OCI-LY7 (cell line): ENCODE results near the gene ABCG2. TPM values are rescaled to one million over a fixed set of nuclear protein-coding genes. Genes with fewer than 3 reads are reported as not detected.

Source experiments
- BruUV-seq: library from RNA; stranded (reverse); fragments of 400-500 nt; replicated peaks from 2 replicates; lab custom pipeline; 2021; lab: Mats Ljungman, UMichigan
- CTCF ChIA-PET: fragments of 300-600 bp; sonication (Branson Sonifier 250); formaldehyde crosslinking; loops from one replicate; lab custom pipeline; 2022; ENCODE audit warnings: antibody characterized with exemption; ENCODE audit not compliant: unreplicated experiment; lab: Charles Lee
- POLR2A ChIA-PET: fragments of 300-600 bp; sonication (Branson Sonifier 250); formaldehyde crosslinking; loops from one replicate; lab custom pipeline; 2022; ENCODE audit warnings: antibody characterized with exemption; lab: Charles Lee
- DNase-seq: peaks from one replicate; pipeline ENCODE4 v3.0.0-alpha.2; 2015; ENCODE audit warnings: low spot score
- H2AFZ ChIP-seq: fragments of 200-600 bp; sonication (generic), shearing (Covaris generic); 2 replicates; pipeline ENCODE4 v1.6.1; 2014; ENCODE audit warnings: mild to moderate bottlenecking, antibody characterized with exemption, low read length, moderate library complexity
- H3K27ac ChIP-seq: fragments of 200-600 bp; sonication (generic); 2 replicates; pipeline ENCODE4 v1.5.1; 2014; ENCODE audit warnings: mixed run types, low read depth, mild to moderate bottlenecking, moderate library complexity, low read length, inconsistent platforms; ENCODE audit not compliant: poor library complexity, severe bottlenecking
- H3K36me3 ChIP-seq: fragments of 200-600 bp; sonication (generic); 2 replicates; pipeline ENCODE4 v1.6.1; 2014; ENCODE audit warnings: mild to moderate bottlenecking, antibody characterized with exemption, low read length, moderate library complexity, mixed read lengths; ENCODE audit not compliant: insufficient read depth
- H3K4me1 ChIP-seq: fragments of 200-600 bp; sonication (generic); 2 replicates; pipeline ENCODE4 v1.5.1; 2014; ENCODE audit warnings: mild to moderate bottlenecking, low read length; ENCODE audit not compliant: insufficient read depth, poor library complexity, severe bottlenecking
- H3K4me2 ChIP-seq: fragments of 200-600 bp; sonication (generic); 2 replicates; pipeline ENCODE4 v1.6.1; 2014; ENCODE audit warnings: mild to moderate bottlenecking, low read length
- H3K4me3 ChIP-seq: fragments of 200-600 bp; sonication (generic); 2 replicates; pipeline ENCODE4 v1.5.1; 2014; ENCODE audit warnings: mild to moderate bottlenecking, low read depth, low read length; ENCODE audit not compliant: poor library complexity, severe bottlenecking
- H3K79me2 ChIP-seq: fragments of 200-600 bp; sonication (generic); 2 replicates; pipeline ENCODE4 v1.6.1; 2016; ENCODE audit warnings: low read depth, mild to moderate bottlenecking, low read length, moderate library complexity, mixed read lengths; ENCODE audit not compliant: insufficient read depth
- H3K9me2 ChIP-seq: fragments of 200-600 bp; sonication (generic); 2 replicates; pipeline ENCODE4 v1.6.1; 2016; ENCODE audit warnings: mild to moderate bottlenecking, low read length, mixed read lengths; ENCODE audit not compliant: insufficient read depth
- H3K9me3 ChIP-seq: fragments of 200-600 bp; sonication (generic); 2 replicates; pipeline ENCODE4 v1.6.1; 2014; ENCODE audit warnings: mild to moderate bottlenecking, mixed run types, low read length, mixed read lengths
- H4K20me1 ChIP-seq: fragments of 200-600 bp; sonication (generic); 2 replicates; pipeline ENCODE4 v1.6.1; 2014; ENCODE audit warnings: mild to moderate bottlenecking, antibody characterized with exemption, low read length, moderate library complexity, mixed read lengths; ENCODE audit not compliant: insufficient read depth
- CTCF ChIP-seq: fragments of 200-600 bp; sonication (generic); conservative IDR thresholded peaks from 2 replicates; pipeline ENCODE4 v1.5.1; 2014; ENCODE audit warnings: mild to moderate bottlenecking, antibody characterized with exemption, low read length, moderate library complexity, mixed read lengths
- EZH2phosphoT487 ChIP-seq: fragments of 200-600 bp; sonication (generic); IDR thresholded peaks from 2 replicates; pipeline ENCODE4 v1.6.1; 2018; ENCODE audit warnings: low read depth, borderline replicate concordance, mild to moderate bottlenecking, mixed run types, antibody characterized with exemption, low read length, moderate library complexity, mixed read lengths
- intact Hi-C: fragments of 100-400 bp; cut with micrococcal nuclease; formaldehyde crosslinking; loops from one replicate; pipeline ENCODE4 v1.10.0; 2022; ENCODE audit not compliant: unreplicated experiment
- total RNA-seq, 2 experiments: library from RNA; depleted of rRNA in 1 of 2; stranded (reverse); fragments of >200 nt in 1 of 2; shearing (Covaris generic) in 1 of 2; gene quantifications; 2 replicates each; pipeline ENCODE4 v1.2.3, GENCODE V29; 2014 to 2022

The ABCG2 gene
- total RNA-seq, 2 experiments from 2014 or later, result not detected

- H3K9me3 ChIP-seq, result no peaks in the 10 kb centered on the region
- no peaks in the 10 kb centered on the region for H3K36me3 ChIP-seq
- no peak for DNase-seq
- no peaks in the 10 kb centered on the region for H3K9me2 ChIP-seq
- no peaks in the 10 kb centered on the region for H3K79me2 ChIP-seq
- ChIA-PET CTCF (no interaction called here), POLR2A (interaction anchor here (0.6 kb wide), 1 partner anchor 9 kb away, joined by 3 read pairs; no protein-coding TSS in a partner anchor)
- TF ChIP-seq CTCF, result no peak
- no peak for TF ChIP-seq EZH2phosphoT487
- H4K20me1 ChIP-seq, result no peaks in the 10 kb centered on the region
- H2AFZ ChIP-seq, result no peak overlapping the region
- H3K4me2 ChIP-seq, result no peak overlapping the region
- no peaks in the 10 kb centered on the region for H3K4me1 ChIP-seq
- intact Hi-C loops, result no loop called here
- no TSS peak for BruUV-seq
- no peak overlapping the region for H3K27ac ChIP-seq
- H3K4me3 ChIP-seq, result no peak overlapping the region
These were observed 113.4 kb downstream of the ABCG2 start for GRCh38 chr4:88045021-88045420.

GRCh38 chr4:88043586-88044340 lies 114.7 kb downstream of the ABCG2 start:
- no TSS peak for BruUV-seq
- H4K20me1 ChIP-seq, result no peaks in the 10 kb centered on the region
- no peak for DNase-seq
- no peaks in the 10 kb centered on the region for H3K79me2 ChIP-seq
- no peaks in the 10 kb centered on the region for H3K9me3 ChIP-seq
- no peak overlapping the region for H3K4me3 ChIP-seq
- TF ChIP-seq CTCF, result no peak
- TF ChIP-seq EZH2phosphoT487, result no peak
- CTCF ChIA-PET, result no interaction called here
- POLR2A ChIA-PET, result interaction anchor here (0.6 to 1.2 kb wide), 2 partner anchors 133 to 1432 kb away, joined by 3 read pairs; no protein-coding TSS in a partner anchor
- H3K9me2 ChIP-seq, result no peaks in the 10 kb centered on the region
- H3K4me1 ChIP-seq, result no peaks in the 10 kb centered on the region
- no peak overlapping the region for H3K27ac ChIP-seq
- H3K36me3 ChIP-seq, result peaks cover 5% of the 10 kb centered on the region; the same call in 1 of the 2 replicates
- no peak overlapping the region for H3K4me2 ChIP-seq
- no peak overlapping the region for H2AFZ ChIP-seq
- intact Hi-C loops, result no loop called here

GRCh38 chr4:88043001-88043400 lies 115.4 kb downstream of the ABCG2 start:
- Histone ChIP-seq H3K36me3 (peaks cover 6% of the 10 kb centered on the region; the same call in 1 of the 2 replicates), H3K4me1 (no peaks in the 10 kb centered on the region), H3K4me2 (no peak overlapping the region), H3K4me3 (no peak overlapping the region), H3K27ac (no peak overlapping the region), H3K9me3 (no peaks in the 10 kb centered on the region), H2AFZ (no peak overlapping the region), H3K9me2 (no peaks in the 10 kb centered on the region), H4K20me1 (no peaks in the 10 kb centered on the region), H3K79me2 (no peaks in the 10 kb centered on the region)
- POLR2A ChIA-PET, result interaction anchor here (1.2 kb wide), 1 partner anchor 134 kb away, joined by 3 read pairs; no protein-coding TSS in a partner anchor
- DNase-seq, result no peak
- TF ChIP-seq CTCF (no peak), EZH2phosphoT487 (no peak)
- intact Hi-C loops, result no loop called here
- no TSS peak for BruUV-seq
- CTCF ChIA-PET, result no interaction called here
